Epithelial cell of esophagus (primary cell): ENCODE data around the gene ITGAD.

ENCODE experiments used
- DNase-seq: peaks from one replicate; pipeline ENCODE4 v3.0.0; 2010; ENCODE audit warnings: low read depth
- H3K4me3 ChIP-seq: 2 replicates; pipeline ENCODE4 v1.5.1; 2011; ENCODE audit warnings: mild to moderate bottlenecking, low read length, control low read depth
- CTCF ChIP-seq: IDR thresholded peaks from 2 replicates; pipeline ENCODE4 v1.5.1; 2011; ENCODE audit warnings: low read depth, mild to moderate bottlenecking, low read length, control low read depth, inconsistent platforms; ENCODE audit not compliant: insufficient read depth; ENCODE audit errors: missing control alignments

ITGAD gene

GRCh38 chr16:31351942-31352325, 41.2 kb upstream of the ITGAD start:
- no peak overlapping the region for H3K4me3 ChIP-seq
- TF ChIP-seq CTCF = no peak
- DNase-seq = no peak

- TF ChIP-seq CTCF = no peak
- no peak overlapping the region for H3K4me3 ChIP-seq
- no peak for DNase-seq
Observed at GRCh38 chr16:31352376-31353115, 40.6 kb upstream of the ITGAD start.

- no peak within 1 kb of the TSS for H3K4me3 ChIP-seq
- no peak for TF ChIP-seq CTCF
- DNase-seq = peak; percentile 4
Observed at GRCh38 chr16:31354394-31355291, 38.5 kb upstream of the ITGAD start, which contains the start of gene ITGAX. TSS of gene ITGAX (plus strand) at chr16:31355176. CDS start at chr16:31355255, 79 bp downstream.

DNA sequence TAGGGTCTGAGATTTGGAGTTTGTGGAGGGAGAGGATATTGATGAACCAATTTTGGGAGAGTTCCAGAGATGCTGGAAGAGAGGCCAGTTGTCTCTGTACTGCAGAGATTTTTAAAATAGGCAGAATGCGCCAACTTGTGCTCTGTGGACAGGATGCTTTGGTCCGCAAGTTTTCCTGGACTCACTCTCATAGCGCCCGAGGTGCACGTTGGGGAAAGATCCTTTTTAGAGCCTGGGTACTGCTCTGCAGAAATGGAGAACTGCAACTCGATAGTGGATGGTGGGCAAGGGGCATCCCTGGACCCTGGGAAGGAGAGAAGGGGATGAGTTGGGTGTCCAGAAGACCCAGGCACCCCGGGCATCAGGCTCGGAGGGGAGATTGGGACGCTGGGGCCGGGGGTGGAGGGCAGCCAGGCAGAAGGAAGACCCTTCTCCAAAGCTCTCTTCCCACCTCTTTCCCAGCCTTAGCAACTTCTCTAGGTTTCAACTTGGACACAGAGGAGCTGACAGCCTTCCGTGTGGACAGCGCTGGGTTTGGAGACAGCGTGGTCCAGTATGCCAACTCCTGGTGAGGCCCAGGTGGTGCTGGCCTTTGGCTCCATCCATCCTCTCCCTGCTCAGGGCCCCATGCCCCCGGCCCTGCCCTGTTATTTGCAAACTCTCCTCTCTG, 37.6 kb upstream of the ITGAD start:
- no peak overlapping the region for H3K4me3 ChIP-seq
- no peak for DNase-seq

GRCh38 chr16:31356566-31357323, 36.4 kb upstream of the ITGAD start:
- no peak overlapping the region for H3K4me3 ChIP-seq
- DNase-seq = no peak
- no peak for TF ChIP-seq CTCF

More for the DNA sequence above, 37.6 kb upstream of the ITGAD start:
- TF ChIP-seq CTCF = no peak
